CD14-positive monocyte (primary cell): ENCODE data around the gene SLCO2A1. TPM values are rescaled to one million over a fixed set of nuclear protein-coding genes. Genes with fewer than 3 reads are reported as not detected.

Experiments used
- DNase-seq, 3 donors: peaks; one replicate each; pipeline ENCODE4 v3.0.0-alpha.2; 2011 to 2022
- H2AFZ ChIP-seq: 2 replicates; pipeline ENCODE4 v1.6.0; 2012; ENCODE audit warnings: mild to moderate bottlenecking, low read depth, low read length, inconsistent platforms; ENCODE audit not compliant: insufficient read depth, poor library complexity, severe bottlenecking
- H3K27ac ChIP-seq, 2 donors: 1 replicate in 1 of 2; 2 replicates in 1 of 2; pipeline ENCODE4 v1.5.1; 2012 to 2013; ENCODE audit warnings: low read length in 2 of 2, control low read depth in 1 of 2, inconsistent platforms in 1 of 2, low read depth in 1 of 2, mild to moderate bottlenecking in 1 of 2
- H3K27me3 ChIP-seq, 2 donors: one replicate each; pipeline versions ENCODE4 v1.6.0 to v1.6.1; 2011 to 2013; ENCODE audit warnings: low read length in 2 of 2; ENCODE audit not compliant: control insufficient read depth in 2 of 2, insufficient read depth in 2 of 2
- H3K36me3 ChIP-seq, 2 donors: replicated peaks in 1 of 2; 1 replicate in 1 of 2; 2 replicates in 1 of 2; pipeline versions ENCODE4 v1.5.1 to v1.6.1; 2012 to 2013; ENCODE audit warnings: low read length in 2 of 2, control low read depth in 1 of 2, inconsistent platforms in 1 of 2, mild to moderate bottlenecking in 1 of 2; ENCODE audit not compliant: insufficient read depth in 2 of 2, control insufficient read depth in 1 of 2
- H3K4me1 ChIP-seq, 2 donors: 1 replicate in 1 of 2; 2 replicates in 1 of 2; pipeline versions ENCODE4 v1.5.1 to v1.6.1; 2012 to 2013; ENCODE audit warnings: low read length in 2 of 2, control low read depth in 1 of 2, inconsistent platforms in 1 of 2, mild to moderate bottlenecking in 1 of 2, moderate library complexity in 1 of 2; ENCODE audit not compliant: insufficient read depth in 2 of 2, control insufficient read depth in 1 of 2
- H3K4me2 ChIP-seq: replicated peaks from 2 replicates; pipeline ENCODE3; 2012; ENCODE audit warnings: low read length, moderate library complexity, mild to moderate bottlenecking; ENCODE audit not compliant: poor library complexity, severe bottlenecking; ENCODE audit errors: extremely low read depth
- H3K4me3 ChIP-seq, 3 experiments: fragments of 200-600 bp in 1 of 3; sonication (generic) in 1 of 3; replicated peaks in 1 of 3; 1 replicate in 2 of 3; 2 replicates in 1 of 3; pipeline ENCODE4 v1.5.1; 2011 to 2013; ENCODE audit warnings: low read length in 3 of 3, mild to moderate bottlenecking in 3 of 3, control low read depth in 2 of 3, low read depth in 2 of 3, inconsistent platforms in 1 of 3, moderate library complexity in 1 of 3
- H3K79me2 ChIP-seq: 2 replicates; pipeline ENCODE4 v1.6.0; 2012; ENCODE audit warnings: mild to moderate bottlenecking, control low read depth, inconsistent platforms, low read length, moderate library complexity; ENCODE audit not compliant: insufficient read depth
- H3K9ac ChIP-seq: 2 replicates; pipeline ENCODE4 v1.6.0; 2017; ENCODE audit warnings: low read length, mild to moderate bottlenecking; ENCODE audit not compliant: insufficient read depth, poor library complexity, severe bottlenecking
- H3K9me3 ChIP-seq, 2 donors: replicated peaks in 1 of 2; 1 replicate in 1 of 2; 2 replicates in 1 of 2; pipeline versions ENCODE4 v1.5.1 to v1.6.1; 2012 to 2013; ENCODE audit warnings: low read length in 2 of 2, control low read depth in 1 of 2; ENCODE audit not compliant: control insufficient read depth in 1 of 2, insufficient read depth in 1 of 2
- H4K20me1 ChIP-seq: 2 replicates; pipeline ENCODE4 v1.6.0; 2012; ENCODE audit warnings: mild to moderate bottlenecking, low read length, control low read depth, moderate library complexity; ENCODE audit not compliant: insufficient read depth
- H3K27ac Mint-ChIP-seq, 7 donors: one replicate each; pipeline ENCODE4 v1.8.0; 2020; ENCODE audit warnings: mild to moderate bottlenecking in 7 of 7, mixed read lengths in 7 of 7, moderate library complexity in 6 of 7, inconsistent platforms in 2 of 7
- H3K27me3 Mint-ChIP-seq, 3 donors: one replicate each; pipeline ENCODE4 v1.8.0; 2021 to 2022; ENCODE audit warnings: low read depth in 3 of 3, mild to moderate bottlenecking in 3 of 3, mixed read lengths in 3 of 3, moderate library complexity in 3 of 3, inconsistent platforms in 1 of 3
- H3K36me3 Mint-ChIP-seq, 2 donors: one replicate each; pipeline ENCODE4 v1.8.0; 2020; ENCODE audit warnings: mixed read lengths in 2 of 2, inconsistent platforms in 1 of 2, mild to moderate bottlenecking in 1 of 2
- H3K4me1 Mint-ChIP-seq: one replicate; pipeline ENCODE4 v1.8.0; 2020; ENCODE audit warnings: mild to moderate bottlenecking, mixed read lengths
- H3K4me3 Mint-ChIP-seq, 2 donors: one replicate each; pipeline ENCODE4 v1.8.0; 2020; ENCODE audit warnings: mild to moderate bottlenecking in 2 of 2, mixed read lengths in 2 of 2, moderate library complexity in 1 of 2
- H3K9me3 Mint-ChIP-seq, 7 donors: one replicate each; pipeline ENCODE4 v1.8.0; 2020 to 2022; ENCODE audit warnings: mixed read lengths in 7 of 7, mild to moderate bottlenecking in 6 of 7, moderate library complexity in 6 of 7, inconsistent platforms in 2 of 7
- CTCF ChIP-seq: fragments of 200-600 bp; IDR thresholded peaks from one replicate; pipeline ENCODE4 v1.8.0; 2022; ENCODE audit warnings: antibody characterized with exemption, mild to moderate bottlenecking
- WGBS: methylation state at CpG from one replicate; pipeline ENCODE4 v1.1.5; 2013; ENCODE audit warnings: missing lambda C conversion rate; ENCODE audit not compliant: insufficient coverage; 5-methylcytosine and 5-hydroxymethylcytosine counted together
- intact Hi-C, 2 donors: fragments of 100-400 bp; cut with micrococcal nuclease; formaldehyde crosslinking; loops; one replicate each; pipeline versions ENCODE4 v1.15.0 to v1.15.1; 2023
- polyA plus RNA-seq, 3 donors: library from polyadenylated mRNA; depleted of rRNA in 1 of 3; unstranded in 2 of 3; stranded (reverse) in 1 of 3; fragments of 300-500 nt in 2 of 3; fragments of >200 nt in 1 of 3; fragmentation: Illumina TruSeq in 2 of 3; gene quantifications; 1 replicate in 2 of 3; 2 replicates in 1 of 3; pipeline ENCODE4 v1.2.3, GENCODE V29; 2012 to 2021

SLCO2A1 gene
- polyA plus RNA-seq, 3 donors = 0.12 TPM; not detected in 2

GRCh38 chr3:133881939-133882825 is 147.5 kb downstream of the SLCO2A1 start:
- Mint-ChIP-seq H3K4me3 (no peak overlapping the region), H3K4me1 (no peaks in the 10 kb centered on the region), H3K27me3 (peaks cover 1 to 6% (median 3%) of the 10 kb centered on the region in 3 donors), H3K36me3 (no peaks in the 10 kb centered on the region), H3K27ac (no peak overlapping the region), H3K9me3 (peaks cover 7 to 20% (median 12%) of the 10 kb centered on the region in 7 donors)
- Histone ChIP-seq H3K36me3 (no peaks in the 10 kb centered on the region), H3K27me3 (no peaks in the 10 kb centered on the region), H3K4me1 (no peaks in the 10 kb centered on the region), H3K4me2 (no peak overlapping the region), H3K9me3 (peaks cover 7 to 8% of the 10 kb centered on the region in 2 donors), H3K4me3 (no peak overlapping the region), H3K79me2 (no peaks in the 10 kb centered on the region), H3K9ac (no peak overlapping the region), H3K27ac (no peak overlapping the region), H2AFZ (no peak overlapping the region), H4K20me1 (no peaks in the 10 kb centered on the region)
- TF ChIP-seq CTCF = no peak
- intact Hi-C loops = no loop called here
- WGBS = 95% methylated on average over 2 of the region's 5 CpGs
- no peak for DNase-seq

- Histone ChIP-seq H3K79me2 (no peaks in the 10 kb centered on the region), H2AFZ (no peak overlapping the region), H3K36me3 (no peaks in the 10 kb centered on the region), H3K4me1 (no peaks in the 10 kb centered on the region), H3K4me2 (no peak overlapping the region), H3K27me3 (no peaks in the 10 kb centered on the region), H3K9me3 (peaks cover 7 to 8% of the 10 kb centered on the region in 2 donors), H3K27ac (no peak overlapping the region), H4K20me1 (no peaks in the 10 kb centered on the region), H3K9ac (no peak overlapping the region), H3K4me3 (no peak overlapping the region)
- Mint-ChIP-seq H3K27ac (no peak overlapping the region), H3K36me3 (no peaks in the 10 kb centered on the region), H3K27me3 (peaks cover 3 to 6% (median 4%) of the 10 kb centered on the region in 3 donors), H3K4me3 (no peak overlapping the region), H3K9me3 (peaks cover 7 to 21% (median 14%) of the 10 kb centered on the region in 7 donors), H3K4me1 (no peaks in the 10 kb centered on the region)
- no peak for TF ChIP-seq CTCF
- intact Hi-C loops = no loop called here
- 100% methylated on average over 1 of the region's 1 CpG for WGBS
- no peak for DNase-seq
These were observed 148.2 kb downstream of the SLCO2A1 start for GRCh38 chr3:133881492-133881891.
